Urinary bladder (tissue), 4 donors: Measurements from ENCODE around the gene ABHD17B. TPM values are rescaled to one million over a fixed set of nuclear protein-coding genes. Genes with fewer than 3 reads are reported as not detected.

ENCODE experiments used
- DNase-seq: peaks from one replicate; pipeline ENCODE4 v3.0.0-alpha.2; 2015; ENCODE audit errors: extremely low spot score
- H3K27ac ChIP-seq: one replicate; pipeline ENCODE4 v1.5.1; 2013; ENCODE audit warnings: low read depth, mild to moderate bottlenecking, moderate library complexity
- H3K36me3 ChIP-seq: one replicate; pipeline ENCODE4 v1.6.1; 2013; ENCODE audit warnings: mild to moderate bottlenecking, moderate library complexity; ENCODE audit not compliant: insufficient read depth
- H3K4me1 ChIP-seq: one replicate; pipeline ENCODE4 v1.6.1; 2013; ENCODE audit warnings: mild to moderate bottlenecking, moderate library complexity; ENCODE audit not compliant: insufficient read depth
- H3K4me3 ChIP-seq: one replicate; pipeline ENCODE4 v1.5.1; 2013; ENCODE audit warnings: low read depth, low read length
- WGBS: extraction: QIAGEN DNeasy Blood & Tissue Kit; methylation state at CpG from one replicate; pipeline ENCODE4 v1.1.7; 2013; 5-methylcytosine and 5-hydroxymethylcytosine counted together
- polyA plus RNA-seq: library from polyadenylated mRNA; stranded (reverse); fragments of 200-250 nt; gene quantifications from one replicate; pipeline ENCODE4 v1.2.3, GENCODE V29; 2013
- total RNA-seq: library from RNA; depleted of rRNA; stranded (reverse); fragments of >200 nt; gene quantifications from one replicate; pipeline ENCODE4 v1.2.3, GENCODE V29; 2014
- donor health status: healthy with polysubstance abuse.
- donor health status: healthy.

ABHD17B gene
- total and polyA plus RNA-seq, 2 donors = 11.7 to 46.6 TPM

DNA sequence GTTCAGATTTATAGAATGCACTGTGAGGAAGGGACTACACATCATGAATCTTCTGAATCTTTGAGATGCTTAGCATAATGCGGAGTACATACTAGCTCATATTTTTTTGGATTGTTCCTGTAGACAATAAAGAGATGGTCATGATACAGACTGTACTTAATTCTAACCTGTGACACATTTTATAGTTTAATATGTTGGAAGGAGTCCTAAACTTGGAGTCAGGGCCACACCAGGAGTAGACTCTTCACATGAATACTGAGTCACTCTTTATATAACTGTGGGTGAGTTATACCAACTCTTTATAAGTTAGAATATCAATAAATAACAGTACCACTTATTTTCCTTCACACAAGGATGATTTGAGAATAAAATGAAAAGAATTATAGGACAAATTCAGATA is 17.4 kb upstream of the ABHD17B start:
- 96% methylated on average over 1 of the region's 1 CpG for WGBS
- H3K4me1 ChIP-seq = peaks cover 1% of the 10 kb centered on the region
- H3K36me3 ChIP-seq = peaks cover 2% of the 10 kb centered on the region
- DNase-seq = no peak
- H3K27ac ChIP-seq = no peak overlapping the region
- H3K4me3 ChIP-seq = no peak overlapping the region

DNA sequence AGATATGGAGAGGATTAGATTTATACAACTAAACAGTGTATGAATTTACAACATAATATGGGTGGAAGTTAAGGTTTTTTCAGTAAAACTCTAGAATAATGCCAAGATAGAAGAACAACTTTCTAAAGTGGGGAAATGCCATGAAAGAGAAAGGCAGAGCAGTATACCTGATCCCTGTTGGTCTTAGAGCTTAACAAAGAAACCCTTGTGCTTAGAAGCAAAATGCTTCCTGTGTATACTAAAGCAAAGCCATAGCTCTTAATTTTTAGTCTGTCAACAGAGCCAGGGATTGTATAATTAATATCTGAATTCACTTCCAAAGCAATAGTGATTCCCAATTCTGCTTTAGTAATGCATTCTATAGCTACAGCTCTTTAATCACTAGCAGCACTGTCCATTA is 14.8 kb upstream of the ABHD17B start:
- DNase-seq = no peak
- Histone ChIP-seq H3K36me3 (no peaks in the 10 kb centered on the region), H3K27ac (no peak overlapping the region), H3K4me3 (no peak overlapping the region), H3K4me1 (no peaks in the 10 kb centered on the region)

DNA sequence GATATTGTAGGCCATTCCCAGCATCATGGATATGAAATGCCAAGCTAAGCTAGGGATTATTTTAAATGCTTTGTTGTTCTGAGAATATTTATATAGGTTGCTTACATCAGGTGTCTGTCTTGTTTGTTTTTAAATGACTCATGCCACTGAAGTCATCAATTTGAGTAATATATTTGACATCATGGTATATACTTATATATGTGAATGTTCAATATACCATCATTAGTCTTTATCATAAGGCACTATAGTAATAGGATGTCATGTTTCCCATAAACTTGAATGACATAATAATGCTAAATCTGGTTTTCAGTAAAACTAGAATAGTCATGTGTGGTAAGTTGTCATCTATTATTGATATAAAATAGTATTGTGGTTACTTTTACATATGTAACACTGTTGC is 13.6 kb upstream of the ABHD17B start:
- no peak overlapping the region for H3K27ac ChIP-seq
- no peaks in the 10 kb centered on the region for H3K4me1 ChIP-seq
- H3K4me3 ChIP-seq = no peak overlapping the region
- no peak for DNase-seq
- H3K36me3 ChIP-seq = no peaks in the 10 kb centered on the region

DNA sequence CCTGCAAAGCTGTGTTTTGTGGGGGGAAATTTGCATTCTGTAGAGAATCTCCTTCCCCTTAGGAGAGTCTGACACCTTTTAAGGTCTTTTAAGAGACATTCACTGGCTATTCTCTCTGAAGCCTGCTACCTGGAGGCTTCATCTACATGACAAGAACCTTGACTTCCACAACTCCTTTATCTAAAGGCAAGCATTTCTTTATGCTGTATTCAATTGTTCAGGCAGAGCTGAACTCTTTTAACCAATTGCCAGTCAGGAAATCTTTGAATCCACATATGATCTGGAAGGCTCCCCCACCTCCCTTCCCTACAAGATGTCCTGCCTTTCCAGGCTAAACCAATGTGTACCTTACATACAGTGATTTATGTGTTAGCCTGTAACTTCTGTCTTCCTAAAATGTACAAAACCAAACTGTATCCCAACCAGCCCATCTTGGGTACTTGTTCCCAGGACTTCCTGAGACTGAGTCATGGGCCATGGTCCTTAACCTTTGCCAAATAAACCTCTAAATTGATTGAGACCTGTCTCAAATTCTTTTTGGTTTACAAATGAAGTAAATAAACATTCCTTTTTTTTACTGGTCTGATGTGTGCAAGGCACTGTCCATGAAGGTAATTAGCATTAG is 10.3 kb upstream of the ABHD17B start:
- Histone ChIP-seq H3K36me3 (no peaks in the 10 kb centered on the region), H3K27ac (no peak overlapping the region), H3K4me3 (no peak overlapping the region), H3K4me1 (no peaks in the 10 kb centered on the region)
- no peak for DNase-seq

DNA sequence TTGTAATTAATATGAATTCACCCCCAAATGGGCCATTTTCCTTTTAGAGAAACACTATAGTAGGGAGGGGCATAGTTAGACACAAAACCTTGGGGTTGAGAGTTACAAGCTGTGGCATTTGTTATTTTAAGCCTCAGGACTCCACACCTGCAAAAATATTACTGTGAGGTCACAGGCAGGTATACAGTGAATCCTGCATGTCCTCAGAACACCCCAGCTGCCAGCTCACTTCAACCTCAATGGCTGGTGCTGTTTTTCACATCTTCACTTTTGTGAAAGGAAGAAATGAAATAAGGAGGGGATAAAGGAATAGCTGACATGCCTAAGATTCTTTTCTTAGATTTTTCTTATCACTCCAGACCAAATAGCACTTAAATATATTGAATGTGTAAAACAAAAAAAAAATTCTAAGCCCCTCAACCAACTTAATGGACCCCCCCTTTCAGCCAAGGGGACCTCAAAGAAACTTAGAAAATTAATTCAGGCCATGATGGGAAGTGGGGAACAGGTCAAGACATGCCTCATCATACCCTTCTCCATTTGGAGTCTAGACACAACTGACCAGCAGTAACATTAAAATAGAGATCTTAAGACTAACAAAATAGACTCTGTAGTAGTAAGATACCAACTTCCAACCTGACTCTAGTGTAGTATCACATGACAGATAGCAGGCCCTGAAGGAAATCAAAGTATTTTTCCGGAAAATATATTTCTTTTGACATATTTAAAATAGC is 9.6 kb upstream of the ABHD17B start:
- DNase-seq = no peak
- Histone ChIP-seq H3K4me3 (no peak overlapping the region), H3K36me3 (no peaks in the 10 kb centered on the region), H3K27ac (no peak overlapping the region), H3K4me1 (no peaks in the 10 kb centered on the region)
- WGBS = 89% methylated on average over 1 of the region's 1 CpG

DNA sequence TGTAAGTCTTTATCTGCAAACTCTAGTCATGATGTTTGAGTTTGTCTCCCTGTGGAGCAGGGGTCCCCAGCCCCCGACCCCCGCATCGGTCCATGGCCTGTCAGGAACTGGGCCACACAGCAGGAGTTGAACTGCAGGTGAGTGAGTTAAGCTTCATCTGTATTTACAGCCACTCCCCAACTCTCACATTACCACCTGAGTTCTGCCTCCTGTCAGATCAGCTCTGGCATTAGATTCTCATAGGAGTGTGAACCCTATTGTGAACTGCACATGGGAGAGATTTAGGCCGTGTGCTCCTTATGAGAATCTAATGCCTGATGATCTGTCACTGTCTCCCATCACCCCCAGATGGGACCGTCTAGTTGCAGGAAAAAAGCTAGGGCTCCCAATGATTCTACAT is 7.4 kb upstream of the ABHD17B start:
- Histone ChIP-seq H3K36me3 (no peaks in the 10 kb centered on the region), H3K27ac (no peak overlapping the region), H3K4me3 (no peak overlapping the region), H3K4me1 (no peaks in the 10 kb centered on the region)
- no peak for DNase-seq
- 95% methylated on average over 5 of the region's 5 CpGs for WGBS

DNA sequence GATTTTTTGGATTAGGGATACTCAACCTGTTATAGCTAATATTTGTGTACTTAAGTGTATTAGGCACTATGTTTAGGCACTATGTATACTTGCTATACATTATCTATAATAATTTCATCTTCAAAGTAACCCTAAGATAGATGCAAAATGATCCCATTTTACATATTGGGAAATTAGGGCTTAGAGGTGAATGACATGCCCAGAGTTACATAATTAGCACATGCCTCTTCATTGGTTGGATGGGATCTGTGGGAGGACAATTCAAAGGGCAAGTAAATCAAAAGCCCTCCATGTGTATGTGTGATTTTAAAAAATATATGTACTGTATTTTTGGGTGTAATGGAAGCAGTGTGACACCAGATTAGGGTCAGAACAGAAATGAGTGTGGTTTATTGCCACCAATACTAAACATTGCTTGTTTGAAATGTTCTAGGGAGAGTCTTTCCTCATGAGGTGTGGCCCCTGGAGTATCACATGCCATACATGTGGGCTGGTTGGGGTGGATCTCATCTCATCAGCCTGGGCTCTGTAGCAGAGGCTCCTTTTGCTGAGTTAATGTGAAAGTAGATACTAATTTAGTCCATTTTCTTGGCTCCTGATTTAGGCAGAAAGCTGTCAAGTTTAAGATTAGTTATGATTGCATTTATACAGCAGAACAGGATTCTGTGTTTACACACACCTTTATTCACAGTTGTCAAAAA is 6.0 kb upstream of the ABHD17B start:
- H3K27ac ChIP-seq = no peak overlapping the region
- no peak overlapping the region for H3K4me3 ChIP-seq
- no peak for DNase-seq
- no peaks in the 10 kb centered on the region for H3K36me3 ChIP-seq
- no peaks in the 10 kb centered on the region for H3K4me1 ChIP-seq

DNA sequence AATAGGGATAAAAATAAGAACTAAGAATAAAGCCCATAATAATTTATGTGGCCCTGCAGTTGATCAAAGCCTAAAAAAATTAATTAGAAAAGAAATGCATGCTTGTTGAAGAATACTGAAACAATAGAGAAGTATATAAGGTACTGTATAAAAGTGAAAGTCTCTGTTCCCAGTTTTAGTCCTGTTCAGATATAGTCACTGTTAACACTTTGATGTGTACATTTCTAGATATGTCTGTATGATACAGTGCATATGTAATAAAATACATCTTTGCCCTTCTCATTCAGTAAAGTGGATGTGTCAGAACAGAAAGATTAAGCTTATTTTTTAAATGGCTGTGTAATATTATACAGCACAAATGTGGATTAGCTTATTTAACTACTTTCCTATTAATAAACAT is 4.5 kb upstream of the ABHD17B start:
- Histone ChIP-seq H3K36me3 (no peaks in the 10 kb centered on the region), H3K27ac (no peak overlapping the region)

DNA sequence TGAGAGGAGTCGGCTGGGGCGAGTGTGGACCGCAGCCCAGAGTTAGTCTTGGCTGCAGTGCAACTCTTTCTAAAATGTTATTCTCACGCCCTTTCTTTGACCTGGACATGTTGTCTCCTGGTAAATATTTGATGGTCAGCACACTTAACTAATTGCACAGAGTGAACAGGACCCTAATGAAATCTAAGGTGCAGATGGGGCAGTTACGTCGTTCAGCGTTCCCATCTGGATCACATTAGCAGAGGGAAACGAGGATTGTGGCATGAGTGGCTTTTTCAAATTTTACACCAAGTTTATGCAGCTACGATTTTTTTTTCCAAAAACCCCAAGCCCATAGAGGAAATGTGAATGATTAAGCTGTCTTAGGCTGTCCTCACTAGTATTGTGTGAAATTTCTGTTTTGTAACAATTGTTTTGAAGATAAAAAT is 929 bp upstream of the ABHD17B start:
- peak overlapping the region; percentile 66 for H3K27ac ChIP-seq
- no peaks in the 10 kb centered on the region for H3K4me1 ChIP-seq
- H3K4me3 ChIP-seq = peak overlapping the region; percentile 50
- no peaks in the 10 kb centered on the region for H3K36me3 ChIP-seq
- DNase-seq = no peak
- WGBS = under 1% methylated on average over 9 of the region's 9 CpGs

More for the DNA sequence above, 4.5 kb upstream of the ABHD17B start:
- no peak for DNase-seq
- Histone ChIP-seq H3K4me1 (no peaks in the 10 kb centered on the region), H3K4me3 (no peak overlapping the region)

DNA sequence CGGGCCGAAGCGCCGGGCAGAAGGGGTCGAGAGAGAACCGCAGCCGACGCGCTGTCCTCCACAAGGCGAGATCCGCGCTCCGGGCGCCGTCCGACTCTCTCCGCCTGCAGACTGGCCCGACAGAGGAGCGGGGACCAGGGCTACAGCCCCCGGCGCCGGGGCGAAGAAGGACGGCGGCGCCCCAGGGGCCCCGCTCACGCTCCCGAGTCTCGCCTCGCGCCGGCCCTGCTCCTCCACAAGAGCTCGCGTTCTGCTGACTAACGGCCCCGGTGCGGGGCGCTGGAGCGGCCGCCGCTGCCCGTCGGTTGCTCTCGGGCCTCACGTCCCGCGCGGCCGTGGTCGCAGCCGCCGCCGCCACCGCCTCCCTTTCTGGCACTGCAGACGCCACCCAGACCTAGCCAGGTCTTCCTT is 338 bp downstream of the ABHD17B start:
- Histone ChIP-seq H3K4me1 (no peaks in the 10 kb centered on the region), H3K27ac (peak overlapping the region; percentile 91), H3K36me3 (no peaks in the 10 kb centered on the region), H3K4me3 (peak overlapping the region; percentile 96)
- WGBS = under 1% methylated on average over 56 of the region's 56 CpGs
- no peak for DNase-seq

DNA sequence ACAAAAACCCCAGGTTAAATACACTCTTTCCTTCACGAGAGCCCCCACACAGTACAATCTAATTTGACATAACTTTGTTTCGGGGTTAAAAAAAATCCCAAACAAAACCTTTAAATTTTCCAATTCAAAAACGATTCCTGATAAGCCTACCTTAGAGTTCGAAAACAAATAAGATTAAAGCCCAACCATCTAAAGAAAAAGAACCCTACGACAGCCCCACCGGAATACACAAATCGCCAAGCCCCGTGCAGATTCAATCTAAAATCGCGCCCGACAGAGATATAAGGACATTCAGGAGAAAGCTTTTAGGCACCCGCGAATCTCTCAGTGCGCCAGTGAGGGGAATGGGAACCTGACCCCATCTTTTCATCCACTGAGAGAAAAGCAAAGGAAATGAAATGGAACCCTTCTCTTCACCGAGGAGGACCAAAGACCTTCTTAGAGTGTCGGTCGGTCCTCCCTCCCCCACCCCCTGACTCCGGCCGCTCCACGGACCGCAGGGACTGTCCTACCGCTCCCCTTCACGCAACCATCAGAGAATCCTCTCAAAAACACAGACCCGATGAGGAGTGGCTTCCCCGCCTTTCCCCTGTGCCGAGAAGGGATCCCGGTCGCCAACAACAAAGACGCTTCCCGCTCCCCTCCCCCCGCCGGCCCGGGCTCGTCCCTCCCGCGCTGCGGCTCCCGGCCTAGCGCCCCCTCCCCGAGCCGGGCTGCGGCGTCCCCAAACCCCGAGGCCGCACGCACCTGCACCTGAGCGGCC is 925 bp downstream of the ABHD17B start:
- DNase-seq = no peak
- Histone ChIP-seq H3K36me3 (no peaks in the 10 kb centered on the region), H3K4me3 (peak overlapping the region; percentile 96), H3K27ac (peak overlapping the region; percentile 91), H3K4me1 (no peaks in the 10 kb centered on the region)
- under 1% methylated on average over 47 of the region's 47 CpGs for WGBS

DNA sequence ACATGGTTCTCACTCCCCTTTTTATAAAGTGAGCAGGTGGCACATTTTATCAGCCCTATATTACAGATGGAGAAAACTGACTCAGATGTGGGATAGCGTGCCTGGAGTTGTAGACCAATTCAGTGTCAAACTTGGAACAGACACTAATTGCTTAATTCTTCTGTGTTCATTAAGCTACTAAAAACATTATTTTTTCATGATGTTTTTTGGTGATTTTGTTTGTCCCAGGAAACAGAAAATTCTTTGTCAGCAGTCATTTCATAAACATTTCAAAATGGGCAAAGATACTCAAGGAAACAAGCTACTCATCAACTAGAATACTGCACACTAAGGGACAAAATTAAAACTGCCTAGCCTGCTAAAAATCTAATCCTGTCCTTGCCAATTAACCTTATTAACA is 2.2 kb downstream of the ABHD17B start:
- Histone ChIP-seq H3K27ac (no peak overlapping the region), H3K36me3 (no peaks in the 10 kb centered on the region), H3K4me1 (no peaks in the 10 kb centered on the region), H3K4me3 (no peak overlapping the region)
- WGBS = 70% methylated on average over 1 of the region's 1 CpG
- DNase-seq = no peak

DNA sequence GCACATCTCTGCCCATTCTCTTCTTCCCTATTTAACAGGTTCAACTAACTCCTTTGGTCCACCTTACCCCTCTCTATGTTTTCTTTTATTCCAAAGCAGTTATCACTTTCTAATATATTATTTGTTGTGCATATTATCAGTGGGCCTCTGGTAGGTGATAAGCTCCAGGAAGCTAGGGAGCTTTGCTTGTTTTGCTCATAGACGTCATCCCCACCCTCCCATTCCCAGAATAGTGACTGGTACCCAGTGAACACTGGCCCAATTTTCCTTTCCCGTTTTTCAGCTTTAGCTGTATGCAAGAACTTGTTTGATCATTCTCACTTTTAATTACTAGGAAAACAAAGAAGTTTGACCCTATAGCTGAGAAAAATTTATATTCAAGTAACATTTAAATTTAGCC is 6.9 kb downstream of the ABHD17B start:
- no peak overlapping the region for H3K27ac ChIP-seq
- WGBS = 67% methylated on average over 2 of the region's 2 CpGs
- no peak for DNase-seq
- no peaks in the 10 kb centered on the region for H3K36me3 ChIP-seq
- H3K4me3 ChIP-seq = no peak overlapping the region
- no peaks in the 10 kb centered on the region for H3K4me1 ChIP-seq
